Retinal pigment epithelial cell (primary cell): Measurements from ENCODE around the gene KLK1.

Experiments used
- DNase-seq: peaks from one replicate; pipeline ENCODE4 v3.0.0-alpha.2; 2010; ENCODE audit warnings: low read depth
- H3K4me3 ChIP-seq: 2 replicates; pipeline ENCODE4 v1.5.1; 2011; ENCODE audit warnings: mild to moderate bottlenecking, low read length, control low read depth, moderate library complexity
- CTCF ChIP-seq: conservative IDR thresholded peaks from 2 replicates; pipeline ENCODE4 v1.5.1; 2011; ENCODE audit warnings: low read depth, low read length, control low read depth, inconsistent platforms

The KLK1 gene

GRCh38 chr19:50844296-50844935 is 20.8 kb upstream of the KLK1 start:
- TF ChIP-seq CTCF = no peak
- no peak for DNase-seq
- H3K4me3 ChIP-seq = no peak overlapping the region

GRCh38 chr19:50843701-50844221 is 20.2 kb upstream of the KLK1 start:
- TF ChIP-seq CTCF = no peak

GRCh38 chr19:50843205-50843604 is 19.6 kb upstream of the KLK1 start:
- H3K4me3 ChIP-seq = no peak overlapping the region
- no peak for DNase-seq
- no peak for TF ChIP-seq CTCF

More at GRCh38 chr19:50843701-50844221, 20.2 kb upstream of the KLK1 start:
- DNase-seq = no peak
- no peak overlapping the region for H3K4me3 ChIP-seq

GRCh38 chr19:50842130-50842529 is 18.5 kb upstream of the KLK1 start:
- no peak for DNase-seq
- TF ChIP-seq CTCF = no peak
- no peak overlapping the region for H3K4me3 ChIP-seq

- H3K4me3 ChIP-seq = no peak overlapping the region
- TF ChIP-seq CTCF = no peak
- DNase-seq = no peak
Observed at GRCh38 chr19:50839712-50840655, 16.4 kb upstream of the KLK1 start.

GRCh38 chr19:50838239-50838638 is 14.7 kb upstream of the KLK1 start:
- no peak for DNase-seq
- TF ChIP-seq CTCF = peak; percentile 26
- H3K4me3 ChIP-seq = no peak overlapping the region
